ENCODE results near the gene FREY1. TPM values are rescaled to one million over a fixed set of nuclear protein-coding genes. Genes with fewer than 3 reads are reported as not detected.

Gene FREY1
- total RNA-seq, 1 experiment from 2014 or later = 1.4 TPM

DNA sequence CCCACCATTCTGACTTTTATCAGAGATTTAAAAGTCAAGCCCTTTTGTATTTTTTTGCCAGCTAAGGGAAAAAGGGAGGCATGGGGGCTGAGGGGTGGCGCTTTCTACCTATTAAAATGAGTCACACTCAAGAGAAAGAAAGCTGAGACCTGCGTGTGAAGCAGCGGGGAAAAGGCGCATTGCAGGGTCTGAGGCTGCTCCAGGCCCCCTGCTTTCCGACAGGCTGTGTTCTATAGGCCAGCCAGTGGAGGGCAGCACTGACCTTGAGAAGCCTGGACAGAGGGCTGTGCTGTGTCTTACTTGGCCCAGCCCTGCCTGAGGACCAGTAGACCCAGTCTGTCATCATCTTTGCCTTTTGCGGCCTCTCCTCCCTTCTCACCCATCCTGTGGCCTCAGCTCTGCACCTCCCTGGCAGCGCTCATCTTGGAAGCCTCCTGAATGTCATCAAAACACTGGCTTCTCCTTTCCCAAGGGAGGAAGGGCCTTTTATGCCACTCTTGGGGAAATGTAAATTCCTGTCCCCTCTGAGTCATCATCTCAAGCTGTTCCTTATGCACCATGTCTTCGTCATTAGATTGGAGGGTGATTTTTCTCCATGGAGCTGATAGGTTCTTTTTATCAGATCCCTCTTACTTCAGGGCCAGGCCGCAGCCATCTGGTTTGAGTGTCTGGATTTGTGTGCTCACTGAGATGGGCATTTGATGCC lies 34.3 kb downstream of the FREY1 start:
- in situ Hi-C loops (cut with HindIII; ENCODE audit: low pct_unique_long_range_greater_than_20kb, low sequenced_read_pairs) (no loop called here), intact Hi-C loops (cut with micrococcal nuclease; ENCODE audit: unreplicated experiment) (loop anchor here (10.0 kb wide), 1 partner anchor 132 kb away; no protein-coding TSS in a partner anchor)
- no TSS peak for BruUV-seq (replicated peaks)
- CTCF ChIA-PET = no interaction called here
- POLR2A ChIA-PET = no interaction called here
- DNase-seq (ENCODE audit: low read depth, low spot score) (no peak), ATAC-seq (peak; percentile 87)
- Histone ChIP-seq H3K4me3 (ENCODE audit: low read depth in 2 of 2, low read length in 2 of 2) (no peak overlapping the region), H3K4me1 (ENCODE audit: control insufficient read depth, insufficient read depth, low read length) (no peaks in the 10 kb centered on the region), H3K27ac (ENCODE audit: low read length) (no peak overlapping the region), H3K9me3 (ENCODE audit: control insufficient read depth, insufficient read depth, low read depth, low read length) (no peaks in the 10 kb centered on the region), H3K27me3 (ENCODE audit: control insufficient read depth, insufficient read depth, low read length) (no peaks in the 10 kb centered on the region), H3K36me3 (ENCODE audit: control insufficient read depth, insufficient read depth, low read length) (peaks cover 2% of the 10 kb centered on the region; the same call in 1 of the 2 replicates)
- no peak for TF ChIP-seq SIN3A (IDR thresholded peaks at IDR 0.05; ENCODE audit: borderline replicate concordance, insufficient read depth, low read depth, low read length)
- TF ChIP-seq, protein P1, sequence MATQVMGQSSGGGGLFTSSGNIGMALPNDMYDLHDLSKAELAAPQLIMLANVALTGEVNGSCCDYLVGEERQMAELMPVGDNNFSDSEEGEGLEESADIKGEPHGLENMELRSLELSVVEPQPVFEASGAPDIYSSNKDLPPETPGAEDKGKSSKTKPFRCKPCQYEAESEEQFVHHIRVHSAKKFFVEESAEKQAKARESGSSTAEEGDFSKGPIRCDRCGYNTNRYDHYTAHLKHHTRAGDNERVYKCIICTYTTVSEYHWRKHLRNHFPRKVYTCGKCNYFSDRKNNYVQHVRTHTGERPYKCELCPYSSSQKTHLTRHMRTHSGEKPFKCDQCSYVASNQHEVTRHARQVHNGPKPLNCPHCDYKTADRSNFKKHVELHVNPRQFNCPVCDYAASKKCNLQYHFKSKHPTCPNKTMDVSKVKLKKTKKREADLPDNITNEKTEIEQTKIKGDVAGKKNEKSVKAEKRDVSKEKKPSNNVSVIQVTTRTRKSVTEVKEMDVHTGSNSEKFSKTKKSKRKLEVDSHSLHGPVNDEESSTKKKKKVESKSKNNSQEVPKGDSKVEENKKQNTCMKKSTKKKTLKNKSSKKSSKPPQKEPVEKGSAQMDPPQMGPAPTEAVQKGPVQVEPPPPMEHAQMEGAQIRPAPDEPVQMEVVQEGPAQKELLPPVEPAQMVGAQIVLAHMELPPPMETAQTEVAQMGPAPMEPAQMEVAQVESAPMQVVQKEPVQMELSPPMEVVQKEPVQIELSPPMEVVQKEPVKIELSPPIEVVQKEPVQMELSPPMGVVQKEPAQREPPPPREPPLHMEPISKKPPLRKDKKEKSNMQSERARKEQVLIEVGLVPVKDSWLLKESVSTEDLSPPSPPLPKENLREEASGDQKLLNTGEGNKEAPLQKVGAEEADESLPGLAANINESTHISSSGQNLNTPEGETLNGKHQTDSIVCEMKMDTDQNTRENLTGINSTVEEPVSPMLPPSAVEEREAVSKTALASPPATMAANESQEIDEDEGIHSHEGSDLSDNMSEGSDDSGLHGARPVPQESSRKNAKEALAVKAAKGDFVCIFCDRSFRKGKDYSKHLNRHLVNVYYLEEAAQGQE (IDR thresholded peaks at IDR 0.05; ENCODE audit: insufficient read depth in 1 of 2, low read depth in 2 of 2, low read length in 1 of 2) = 0 out of 4 replicates have a peak, but pooled peaks of 1 of the 2 experiments have one; percentile 34
- no peak for TF ChIP-seq POLR2AphosphoS5 (IDR thresholded peaks at IDR 0.05; ENCODE audit: low read depth, low read length)
- no peak for TF ChIP-seq TCF7L2 (IDR thresholded peaks at IDR 0.05; ENCODE audit: low read depth, low read length)
- TF ChIP-seq, protein P2, sequence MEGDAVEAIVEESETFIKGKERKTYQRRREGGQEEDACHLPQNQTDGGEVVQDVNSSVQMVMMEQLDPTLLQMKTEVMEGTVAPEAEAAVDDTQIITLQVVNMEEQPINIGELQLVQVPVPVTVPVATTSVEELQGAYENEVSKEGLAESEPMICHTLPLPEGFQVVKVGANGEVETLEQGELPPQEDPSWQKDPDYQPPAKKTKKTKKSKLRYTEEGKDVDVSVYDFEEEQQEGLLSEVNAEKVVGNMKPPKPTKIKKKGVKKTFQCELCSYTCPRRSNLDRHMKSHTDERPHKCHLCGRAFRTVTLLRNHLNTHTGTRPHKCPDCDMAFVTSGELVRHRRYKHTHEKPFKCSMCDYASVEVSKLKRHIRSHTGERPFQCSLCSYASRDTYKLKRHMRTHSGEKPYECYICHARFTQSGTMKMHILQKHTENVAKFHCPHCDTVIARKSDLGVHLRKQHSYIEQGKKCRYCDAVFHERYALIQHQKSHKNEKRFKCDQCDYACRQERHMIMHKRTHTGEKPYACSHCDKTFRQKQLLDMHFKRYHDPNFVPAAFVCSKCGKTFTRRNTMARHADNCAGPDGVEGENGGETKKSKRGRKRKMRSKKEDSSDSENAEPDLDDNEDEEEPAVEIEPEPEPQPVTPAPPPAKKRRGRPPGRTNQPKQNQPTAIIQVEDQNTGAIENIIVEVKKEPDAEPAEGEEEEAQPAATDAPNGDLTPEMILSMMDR (IDR thresholded peaks at IDR 0.05) = peak; percentile 79

DNA sequence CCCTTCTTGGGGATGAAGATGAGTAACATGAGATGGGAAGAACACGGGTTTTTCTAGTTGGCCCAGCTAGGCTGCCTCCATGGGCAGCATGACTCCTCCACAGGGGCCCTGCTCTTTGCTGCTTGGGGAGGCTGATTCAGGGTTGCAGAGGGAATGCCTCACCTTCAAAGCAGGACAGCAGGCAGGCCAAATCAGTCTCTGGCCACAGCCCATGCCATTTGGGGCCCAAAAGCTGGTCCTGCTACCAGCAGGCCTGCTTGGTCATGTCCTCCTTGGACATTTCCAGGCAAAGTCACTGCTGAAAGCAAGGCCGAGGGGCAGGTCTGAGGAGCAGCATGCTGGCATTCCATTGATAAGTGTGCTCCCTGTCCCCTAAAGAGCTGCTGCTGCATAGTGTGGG lies 35.4 kb downstream of the FREY1 start:
- Histone ChIP-seq H3K4me1 (ENCODE audit: control insufficient read depth, insufficient read depth, low read length) (no peaks in the 10 kb centered on the region), H3K27me3 (ENCODE audit: control insufficient read depth, insufficient read depth, low read length) (no peaks in the 10 kb centered on the region), H3K27ac (ENCODE audit: low read length) (no peak overlapping the region), H3K4me3 (ENCODE audit: low read depth in 2 of 2, low read length in 2 of 2) (no peak overlapping the region), H3K9me3 (ENCODE audit: control insufficient read depth, insufficient read depth, low read depth, low read length) (no peaks in the 10 kb centered on the region), H3K36me3 (ENCODE audit: control insufficient read depth, insufficient read depth, low read length) (peaks cover 2% of the 10 kb centered on the region; the same call in 1 of the 2 replicates)
- POLR2A ChIA-PET = no interaction called here
- in situ Hi-C loops (cut with HindIII; ENCODE audit: low pct_unique_long_range_greater_than_20kb, low sequenced_read_pairs) (no loop called here), intact Hi-C loops (cut with micrococcal nuclease; ENCODE audit: unreplicated experiment) (loop anchor here (10.0 kb wide), 1 partner anchor 133 kb away; no protein-coding TSS in a partner anchor)
- ATAC-seq (no peak), DNase-seq (ENCODE audit: low read depth, low spot score) (no peak)
- TF ChIP-seq, protein P1 (IDR thresholded peaks at IDR 0.05; ENCODE audit: insufficient read depth in 1 of 2, low read depth in 2 of 2, low read length in 1 of 2) = no peak
- TF ChIP-seq, protein P2 (IDR thresholded peaks at IDR 0.05) = no peak
- TF ChIP-seq SIN3A (IDR thresholded peaks at IDR 0.05; ENCODE audit: borderline replicate concordance, insufficient read depth, low read depth, low read length) (no peak), TCF7L2 (IDR thresholded peaks at IDR 0.05; ENCODE audit: low read depth, low read length) (no peak), POLR2AphosphoS5 (IDR thresholded peaks at IDR 0.05; ENCODE audit: low read depth, low read length) (no peak)
- no TSS peak for BruUV-seq (replicated peaks)
- CTCF ChIA-PET = interaction anchor here (0.6 kb wide), 1 partner anchor 12 kb away, joined by 4 read pairs; no protein-coding TSS in a partner anchor
